ENCODE results near the gene NT5DC2. TPM values are rescaled to one million over a fixed set of nuclear protein-coding genes. Genes with fewer than 3 reads are reported as not detected.

Gene NT5DC2
- total RNA-seq, 2 donors from 2014 or later: 288 to 341 TPM

DNA sequence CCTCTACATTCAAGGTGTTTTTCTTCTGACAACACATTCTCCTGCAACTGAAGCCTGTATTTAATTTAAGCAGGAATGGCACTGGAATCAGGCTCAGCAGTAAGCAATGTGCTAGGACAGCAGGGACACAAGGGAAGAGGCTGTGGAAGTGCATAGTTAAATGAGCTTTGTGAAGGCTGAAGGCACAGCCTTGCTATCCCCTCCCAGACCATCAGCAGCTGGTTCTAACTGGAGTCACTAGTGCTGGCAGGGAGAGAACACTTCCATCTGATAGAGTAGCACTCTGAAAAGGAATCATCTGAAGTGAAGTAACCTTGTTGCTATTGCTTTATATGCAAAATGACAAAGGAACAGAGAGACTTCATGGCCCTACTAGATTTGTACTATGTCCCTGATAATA, 17.5 kb upstream of the NT5DC2 start:
- no peaks in the 10 kb centered on the region for H3K27me3 Mint-ChIP-seq (ENCODE audit: insufficient read depth)
- no peak overlapping the region for H3K4me3 ChIP-seq (ENCODE audit: low read length)
- H3K36me3 ChIP-seq (ENCODE audit: control insufficient read depth, insufficient read depth, low read length): peaks cover 81% of the 10 kb centered on the region
- H3K9me3 ChIP-seq (ENCODE audit: control insufficient read depth, low read length): no peaks in the 10 kb centered on the region
- peaks cover 48% of the 10 kb centered on the region for H3K36me3 Mint-ChIP-seq (ENCODE audit: low read depth)
- DNase-seq: no peak
- TF ChIP-seq, protein P1, sequence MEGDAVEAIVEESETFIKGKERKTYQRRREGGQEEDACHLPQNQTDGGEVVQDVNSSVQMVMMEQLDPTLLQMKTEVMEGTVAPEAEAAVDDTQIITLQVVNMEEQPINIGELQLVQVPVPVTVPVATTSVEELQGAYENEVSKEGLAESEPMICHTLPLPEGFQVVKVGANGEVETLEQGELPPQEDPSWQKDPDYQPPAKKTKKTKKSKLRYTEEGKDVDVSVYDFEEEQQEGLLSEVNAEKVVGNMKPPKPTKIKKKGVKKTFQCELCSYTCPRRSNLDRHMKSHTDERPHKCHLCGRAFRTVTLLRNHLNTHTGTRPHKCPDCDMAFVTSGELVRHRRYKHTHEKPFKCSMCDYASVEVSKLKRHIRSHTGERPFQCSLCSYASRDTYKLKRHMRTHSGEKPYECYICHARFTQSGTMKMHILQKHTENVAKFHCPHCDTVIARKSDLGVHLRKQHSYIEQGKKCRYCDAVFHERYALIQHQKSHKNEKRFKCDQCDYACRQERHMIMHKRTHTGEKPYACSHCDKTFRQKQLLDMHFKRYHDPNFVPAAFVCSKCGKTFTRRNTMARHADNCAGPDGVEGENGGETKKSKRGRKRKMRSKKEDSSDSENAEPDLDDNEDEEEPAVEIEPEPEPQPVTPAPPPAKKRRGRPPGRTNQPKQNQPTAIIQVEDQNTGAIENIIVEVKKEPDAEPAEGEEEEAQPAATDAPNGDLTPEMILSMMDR (conservative IDR thresholded peaks at IDR 0.05): no peak
- H3K27ac ChIP-seq (ENCODE audit: low read depth, low read length): no peak overlapping the region
- H3K27me3 ChIP-seq (ENCODE audit: control insufficient read depth, insufficient read depth, low read length, poor library complexity, severe bottlenecking): no peaks in the 10 kb centered on the region
- no peaks in the 10 kb centered on the region for H3K4me1 Mint-ChIP-seq
- H3K4me1 ChIP-seq (ENCODE audit: control insufficient read depth, insufficient read depth, low read length): no peaks in the 10 kb centered on the region
- no peak overlapping the region for H3K9ac ChIP-seq (ENCODE audit: extremely low read depth, low read length, poor library complexity, severe bottlenecking)
- no peaks in the 10 kb centered on the region for H3K9me3 Mint-ChIP-seq
- H3K27ac Mint-ChIP-seq: no peak overlapping the region
- H3K4me3 Mint-ChIP-seq: no peak overlapping the region

DNA sequence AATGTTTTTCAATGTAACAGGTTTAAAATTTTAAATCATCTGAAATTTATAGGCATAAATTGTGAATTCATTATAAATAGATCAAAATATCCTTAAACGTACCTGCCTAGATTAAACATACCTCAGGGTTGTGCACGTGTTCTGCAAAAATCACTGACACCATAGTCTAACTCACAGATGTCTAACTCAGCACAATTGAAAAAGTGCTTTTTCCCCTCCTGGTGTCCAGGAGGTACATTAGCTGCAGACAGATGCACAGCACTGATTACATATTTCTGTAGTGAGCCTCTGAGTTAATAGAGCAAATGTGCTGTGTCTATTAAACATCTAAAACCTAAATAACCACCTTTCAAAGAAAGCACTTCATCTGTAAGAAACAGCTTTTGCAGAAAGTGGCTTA, 13.5 kb upstream of the NT5DC2 start:
- H3K27me3 Mint-ChIP-seq (ENCODE audit: insufficient read depth): no peaks in the 10 kb centered on the region
- H3K4me3 ChIP-seq (ENCODE audit: low read length): no peak overlapping the region
- no peaks in the 10 kb centered on the region for H3K9me3 ChIP-seq (ENCODE audit: control insufficient read depth, low read length)
- peaks cover 30% of the 10 kb centered on the region for H3K36me3 Mint-ChIP-seq (ENCODE audit: low read depth)
- DNase-seq: no peak
- 72 to 73% methylated on average over 2 of the region's 2 CpGs for WGBS, 2 experiments (ENCODE audit: insufficient coverage in 1 of 2, insufficient read length in 1 of 2)
- peaks cover 66% of the 10 kb centered on the region for H3K36me3 ChIP-seq (ENCODE audit: control insufficient read depth, insufficient read depth, low read length)
- no peak overlapping the region for H3K9ac ChIP-seq (ENCODE audit: extremely low read depth, low read length, poor library complexity, severe bottlenecking)
- H3K4me3 Mint-ChIP-seq: no peak overlapping the region
- TF ChIP-seq, protein P1 (conservative IDR thresholded peaks at IDR 0.05): no peak
- H3K27ac ChIP-seq (ENCODE audit: low read depth, low read length): no peak overlapping the region
- no peak overlapping the region for H3K27ac Mint-ChIP-seq
- H3K9me3 Mint-ChIP-seq: no peaks in the 10 kb centered on the region
- no peaks in the 10 kb centered on the region for H3K27me3 ChIP-seq (ENCODE audit: control insufficient read depth, insufficient read depth, low read length, poor library complexity, severe bottlenecking)
- H3K4me1 Mint-ChIP-seq: no peaks in the 10 kb centered on the region
- no peaks in the 10 kb centered on the region for H3K4me1 ChIP-seq (ENCODE audit: control insufficient read depth, insufficient read depth, low read length)

DNA sequence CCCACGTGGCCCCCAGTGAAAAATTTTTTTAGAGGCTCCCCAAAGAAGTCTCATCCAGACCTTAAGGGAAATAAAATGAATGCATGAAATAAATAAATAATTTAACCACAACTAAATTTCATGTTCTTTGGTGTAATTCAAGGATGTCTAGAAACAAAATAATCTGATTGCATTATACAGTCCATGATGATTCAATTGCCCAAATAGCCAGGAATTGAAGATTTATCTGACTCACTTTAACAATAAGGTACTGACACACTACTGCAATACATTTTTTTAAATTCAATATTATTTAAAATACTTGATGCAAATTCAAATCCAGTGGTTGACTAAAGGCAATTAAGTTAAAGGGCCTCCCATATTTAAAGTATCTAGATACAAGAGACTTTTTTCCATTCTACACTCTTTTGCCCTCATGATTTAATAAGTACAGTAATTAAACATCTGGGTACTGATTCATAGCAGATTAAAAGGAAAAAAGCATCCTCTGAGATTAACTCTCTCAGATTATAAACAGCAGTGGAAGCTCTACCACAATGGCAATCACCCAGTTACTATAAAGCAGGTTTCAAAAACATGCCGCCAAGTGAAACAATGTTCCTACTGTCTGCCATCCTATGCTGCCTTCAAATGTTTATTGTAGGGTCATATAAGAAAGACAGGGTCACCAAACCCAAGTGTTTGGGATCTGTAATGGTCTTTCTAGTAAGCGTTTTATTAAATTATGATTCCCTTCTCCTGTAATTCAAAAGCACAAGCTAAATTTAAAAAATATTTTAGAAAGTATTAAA, 12.6 kb upstream of the NT5DC2 start:
- H3K27ac ChIP-seq (ENCODE audit: low read depth, low read length): peak overlapping the region; percentile 18
- TF ChIP-seq, protein P1 (conservative IDR thresholded peaks at IDR 0.05): no peak
- Mint-ChIP-seq H3K9me3 (no peaks in the 10 kb centered on the region), H3K4me3 (no peak overlapping the region), H3K4me1 (no peaks in the 10 kb centered on the region), H3K36me3 (ENCODE audit: low read depth) (peaks cover 31% of the 10 kb centered on the region), H3K27me3 (ENCODE audit: insufficient read depth) (no peaks in the 10 kb centered on the region), H3K27ac (no peak overlapping the region)
- peaks cover 64% of the 10 kb centered on the region for H3K36me3 ChIP-seq (ENCODE audit: control insufficient read depth, insufficient read depth, low read length)
- H3K9ac ChIP-seq (ENCODE audit: extremely low read depth, low read length, poor library complexity, severe bottlenecking): no peak overlapping the region
- H3K9me3 ChIP-seq (ENCODE audit: control insufficient read depth, low read length): no peaks in the 10 kb centered on the region
- H3K4me3 ChIP-seq (ENCODE audit: low read length): no peak overlapping the region
- H3K27me3 ChIP-seq (ENCODE audit: control insufficient read depth, insufficient read depth, low read length, poor library complexity, severe bottlenecking): no peaks in the 10 kb centered on the region
- no peaks in the 10 kb centered on the region for H3K4me1 ChIP-seq (ENCODE audit: control insufficient read depth, insufficient read depth, low read length)
- DNase-seq: no peak
- WGBS, 2 experiments (ENCODE audit: insufficient coverage in 1 of 2, insufficient read length in 1 of 2): 100% methylated on average over 1 to 3 of the region's 3 CpGs

All from endodermal cell (in vitro differentiated cells).